Upper lobe of left lung (tissue), 4 donors: Measurements from ENCODE around the gene SEPTIN2.

Source experiments
- CTCF ChIP-seq, 6 experiments: fragments of 450-650 bp in 4 of 6; fragments of 200-600 bp in 2 of 6; sonication (generic) in 2 of 6; IDR thresholded peaks; one replicate each; pipeline ENCODE4 v1.5.1; 2016 to 2019; ENCODE audit warnings: antibody characterized with exemption in 6 of 6
- POLR2A ChIP-seq, 4 donors: fragments of 450-650 bp; IDR thresholded peaks; one replicate each; pipeline ENCODE4 v1.5.1; 2016 to 2017; ENCODE audit warnings: antibody characterized with exemption in 4 of 4, mild to moderate bottlenecking in 2 of 4

GRCh38 chr2:241289053-241289452 is 26.7 kb upstream of the SEPTIN2 start:
- TF ChIP-seq POLR2A (IDR thresholded peaks at IDR 0.05) (no peak), CTCF (IDR thresholded peaks at IDR 0.05) (no peak)
